Epithelial cell of prostate (primary cell): ENCODE results near the gene CUL3.

Source experiments
- DNase-seq: peaks from one replicate; pipeline ENCODE4 v3.0.0-alpha.2; 2011; ENCODE audit warnings: low read depth, low spot score
- H3K27ac ChIP-seq: fragments of 450-650 bp; 2 replicates; pipeline ENCODE4 v1.5.1; 2017; ENCODE audit warnings: mild to moderate bottlenecking

CUL3 gene

GRCh38 chr2:224434618-224435017, 150.5 kb downstream of the CUL3 start:
- DNase-seq = no peak
- H3K27ac ChIP-seq = no peak overlapping the region

DNA sequence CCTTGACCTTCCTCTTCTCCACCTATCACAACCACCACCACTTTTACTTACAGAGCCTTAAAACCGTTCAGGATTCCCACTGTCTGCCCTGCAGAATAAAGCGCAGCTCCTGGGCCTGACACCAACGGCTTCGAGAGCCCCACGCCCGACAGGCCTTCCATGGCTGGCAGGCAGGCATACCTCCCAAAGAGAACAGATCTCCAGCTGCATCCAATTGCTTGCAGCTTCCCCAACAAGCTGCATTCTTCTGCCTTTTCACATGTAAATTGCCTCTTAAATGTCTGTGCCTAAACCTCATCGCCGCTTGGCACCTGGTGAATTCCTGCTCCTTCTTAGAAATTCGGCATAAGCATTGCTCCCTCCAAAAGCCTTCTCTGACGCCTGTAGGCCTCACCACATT, 151.7 kb downstream of the CUL3 start:
- no peak for DNase-seq
- H3K27ac ChIP-seq = no peak overlapping the region

DNA sequence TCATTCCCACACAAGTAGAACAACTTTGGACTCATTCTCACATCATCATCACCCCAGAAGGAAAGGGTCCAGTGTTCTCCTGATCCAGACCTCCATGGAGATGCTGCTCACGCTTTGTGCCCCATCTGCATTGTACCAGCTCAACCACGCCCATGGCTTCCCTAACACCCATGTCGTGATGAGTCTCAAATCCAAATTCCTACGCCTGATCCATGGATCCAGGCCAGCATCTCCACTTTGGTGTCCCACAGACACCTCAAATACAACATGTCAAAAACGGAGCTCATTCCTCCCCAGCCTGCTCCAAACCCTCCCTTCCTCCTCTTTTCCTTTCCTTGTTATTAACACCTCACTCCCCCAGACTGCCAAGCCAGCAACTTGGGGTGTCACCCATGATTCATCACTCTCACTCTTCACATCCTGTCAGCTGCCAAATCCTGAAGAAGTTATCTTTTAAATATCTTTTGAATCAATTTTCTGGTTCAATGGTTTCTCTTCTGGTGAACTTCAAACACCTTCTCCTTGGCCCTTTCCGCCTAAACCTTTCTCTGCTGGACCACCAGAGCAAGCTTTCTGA, 153.1 kb downstream of the CUL3 start:
- DNase-seq = no peak
- no peak overlapping the region for H3K27ac ChIP-seq

DNA sequence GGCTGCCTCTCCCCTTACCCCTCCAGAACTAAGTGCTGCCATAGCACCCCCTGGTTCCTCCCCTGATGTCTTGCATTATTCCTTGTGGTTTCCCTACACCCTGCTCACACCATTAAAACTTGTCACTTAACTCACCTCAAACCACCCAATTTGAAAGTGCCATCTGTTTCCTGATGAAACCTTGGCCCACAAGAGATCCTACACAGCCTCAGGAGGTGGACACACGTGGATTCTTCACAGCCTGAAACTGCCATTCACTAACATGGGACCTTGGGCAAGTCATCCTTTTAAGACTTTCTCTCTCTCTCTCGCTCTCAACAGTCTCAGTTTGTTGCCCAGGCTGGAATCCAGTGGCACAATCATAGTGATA, 155.7 kb downstream of the CUL3 start:
- H3K27ac ChIP-seq = no peak overlapping the region
- no peak for DNase-seq

DNA sequence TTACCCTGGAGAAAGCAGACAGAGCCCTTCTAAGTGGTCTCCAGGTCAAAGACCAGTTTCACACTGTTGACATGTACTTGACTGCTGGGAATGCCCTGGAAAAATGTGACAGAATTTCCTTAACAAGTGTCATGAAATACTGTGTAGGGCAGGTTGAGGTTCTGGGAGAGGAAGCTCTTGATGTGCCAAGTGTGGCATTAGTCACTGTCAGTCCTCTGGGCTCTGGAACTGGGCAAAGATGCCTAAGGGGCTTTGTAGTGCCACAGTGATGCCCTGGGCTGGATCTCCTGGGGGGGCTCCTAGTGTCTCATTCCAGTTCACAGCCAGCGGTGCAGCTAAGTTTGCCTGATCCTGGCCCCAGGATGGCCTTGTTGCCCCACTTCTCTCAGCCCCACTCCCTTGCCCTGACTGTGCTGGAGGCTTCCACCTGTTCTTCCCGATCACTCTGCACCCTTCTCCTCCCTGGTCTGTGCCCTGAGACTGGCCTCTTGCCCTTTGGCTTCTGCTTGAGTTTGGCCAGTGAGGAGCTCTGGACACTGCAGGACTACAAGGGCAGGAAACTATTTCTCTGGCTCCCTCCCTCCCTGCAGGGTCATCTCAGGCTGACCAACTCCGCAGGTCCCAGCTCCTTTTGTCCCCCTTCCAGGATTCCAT, 156.2 kb downstream of the CUL3 start:
- DNase-seq = no peak
- no peak overlapping the region for H3K27ac ChIP-seq

GRCh38 chr2:224427471-224427870, 157.7 kb downstream of the CUL3 start:
- DNase-seq = no peak
- no peak overlapping the region for H3K27ac ChIP-seq

DNA sequence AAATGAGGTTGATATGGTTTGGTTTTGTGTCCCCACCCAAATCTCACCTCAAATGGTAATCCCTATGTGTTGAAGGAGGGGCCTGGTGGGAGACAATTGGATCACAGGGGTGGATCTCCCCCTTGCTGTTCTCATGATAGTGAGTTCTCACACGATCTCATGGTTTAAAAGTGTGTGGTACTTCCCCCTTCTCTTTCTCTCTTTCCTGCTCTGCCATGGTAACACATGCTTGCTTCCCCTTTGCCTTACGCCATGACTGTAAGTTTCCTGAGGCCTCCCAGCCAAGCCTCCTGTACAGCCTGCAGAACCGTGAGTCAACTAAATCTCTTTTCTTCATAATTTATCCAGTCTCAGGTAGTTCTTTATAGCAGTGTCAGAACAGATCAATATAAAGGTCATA, 158.5 kb downstream of the CUL3 start:
- no peak overlapping the region for H3K27ac ChIP-seq
- DNase-seq = no peak

- DNase-seq = no peak
- H3K27ac ChIP-seq = no peak overlapping the region
Measured at GRCh38 chr2:224421065-224421464, 164.1 kb downstream of the CUL3 start.
